Stimulated activated CD4-positive, alpha-beta T cell treated with anti-CD3 and anti-CD28 coated beads, Interleukin-15, amount 100 ng/mL, for 1 hour (primary cell): ENCODE results near the gene ANKRD11.
"Not testable (repeated sequence)": the region's sequence is repeated elsewhere in the genome, so short reads cannot be mapped to it uniquely, and the experiment has no call there.

Experiments
- DNase-seq, 2 donors: peaks; one replicate each; pipeline ENCODE4 v3.0.0-alpha.2; 2020; ENCODE audit warnings: low read depth in 1 of 2, low spot score in 1 of 2

ANKRD11 gene

DNA sequence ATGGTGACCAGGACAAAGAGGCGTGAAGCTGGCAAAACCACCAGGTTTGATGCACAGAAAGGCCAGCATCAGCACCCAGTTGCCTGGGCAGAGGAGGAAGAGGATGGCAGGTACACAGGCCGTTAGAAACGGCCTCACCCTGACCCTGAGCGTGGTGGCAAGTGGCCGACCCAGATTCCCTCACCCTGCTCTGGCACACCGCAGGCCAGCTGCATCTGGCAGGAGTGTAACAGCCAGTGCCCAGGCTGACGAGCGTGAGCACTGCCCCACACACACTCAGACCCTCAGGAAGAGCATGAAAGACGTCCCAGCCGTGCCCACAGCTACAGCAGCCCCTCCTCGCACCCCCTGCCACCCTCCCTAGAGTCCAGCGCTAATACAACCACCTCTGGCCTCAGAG is 82.0 kb downstream of the ANKRD11 start:
- no peak for DNase-seq

DNA sequence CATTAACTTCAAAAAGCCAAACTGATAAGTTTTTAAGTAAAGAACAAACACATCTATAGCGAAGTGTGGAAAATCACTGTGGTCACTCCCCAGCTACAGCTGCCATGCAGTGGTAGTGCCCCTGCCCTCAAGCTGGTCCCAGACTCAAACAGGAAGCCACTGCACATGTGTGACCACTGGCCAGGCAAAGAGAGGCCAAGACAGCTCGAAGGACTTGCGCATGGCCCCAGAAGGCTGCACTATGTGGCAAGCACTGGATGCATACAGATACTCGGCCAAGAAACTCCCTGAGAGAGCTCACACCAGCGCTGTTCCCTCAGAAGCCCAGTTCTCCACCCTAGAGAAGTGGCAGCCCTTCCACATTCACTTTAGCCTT is 82.4 kb downstream of the ANKRD11 start:
- DNase-seq: no peak

GRCh38 chr16:89407282-89407924 is 83.0 kb downstream of the ANKRD11 start:
- no peak for DNase-seq

- no peak for DNase-seq
Measured at GRCh38 chr16:89406277-89406888, 84.0 kb downstream of the ANKRD11 start.

GRCh38 chr16:89404561-89404960 is 85.8 kb downstream of the ANKRD11 start:
- DNase-seq: no peak

- no peak for DNase-seq
Measured at GRCh38 chr16:89402962-89403361, 87.4 kb downstream of the ANKRD11 start.

DNA sequence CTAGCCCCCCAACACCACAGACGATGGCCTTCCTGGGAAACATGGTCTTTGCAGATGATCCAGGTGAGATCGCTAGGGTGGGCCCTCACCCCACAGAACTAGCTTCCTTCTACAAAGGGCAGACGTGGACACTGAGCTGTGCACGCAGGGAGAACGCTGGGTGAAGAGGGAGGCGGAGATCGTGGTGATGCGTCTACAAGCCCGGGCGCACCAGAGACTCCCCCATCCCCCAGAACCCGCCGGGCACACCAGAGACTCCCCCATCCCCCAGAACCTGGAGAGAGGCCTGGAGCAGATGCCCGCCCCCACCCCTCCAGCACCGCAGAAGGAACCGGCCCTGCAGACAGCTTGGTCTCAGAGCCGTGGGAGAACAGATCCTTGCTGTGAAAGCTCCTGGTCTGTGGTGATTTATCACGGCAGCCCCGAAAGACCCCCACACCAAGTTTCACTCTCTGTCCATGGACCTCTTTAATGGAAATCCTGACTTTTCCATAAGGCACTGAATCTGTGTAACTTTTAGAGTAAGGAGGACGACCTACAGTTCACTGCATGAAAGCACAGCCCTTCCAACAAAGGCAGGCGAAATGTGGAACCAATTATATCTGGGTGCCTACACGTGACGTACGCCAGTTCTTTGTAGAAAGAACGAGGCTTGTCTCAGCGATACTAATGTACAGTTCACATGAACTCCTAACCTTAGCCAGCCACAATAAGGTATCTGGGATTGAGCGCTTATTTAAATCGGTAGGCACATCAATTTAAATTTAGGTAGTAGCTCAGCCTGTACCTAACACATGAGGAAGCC is 88.5 kb downstream of the ANKRD11 start:
- no peak for DNase-seq

DNA sequence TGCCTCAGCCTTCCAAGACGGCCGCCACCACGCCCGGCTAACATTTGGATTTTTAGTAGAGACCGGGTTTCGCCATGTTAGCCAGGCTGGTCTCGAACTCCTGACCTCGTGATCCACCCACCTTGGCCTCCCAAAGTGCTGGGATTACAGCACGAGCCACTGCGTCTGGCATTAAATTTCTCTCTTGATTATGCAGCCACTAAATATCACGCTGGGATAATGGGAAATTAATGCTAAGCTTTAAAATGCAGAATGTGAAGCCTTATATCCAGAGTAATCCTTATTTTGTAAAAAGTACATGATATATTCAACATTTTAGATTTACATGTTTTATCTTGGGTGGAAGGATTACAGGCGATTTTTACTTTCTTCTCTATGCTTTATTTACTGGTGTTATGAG is 89.2 kb downstream of the ANKRD11 start:
- DNase-seq: no peak

DNA sequence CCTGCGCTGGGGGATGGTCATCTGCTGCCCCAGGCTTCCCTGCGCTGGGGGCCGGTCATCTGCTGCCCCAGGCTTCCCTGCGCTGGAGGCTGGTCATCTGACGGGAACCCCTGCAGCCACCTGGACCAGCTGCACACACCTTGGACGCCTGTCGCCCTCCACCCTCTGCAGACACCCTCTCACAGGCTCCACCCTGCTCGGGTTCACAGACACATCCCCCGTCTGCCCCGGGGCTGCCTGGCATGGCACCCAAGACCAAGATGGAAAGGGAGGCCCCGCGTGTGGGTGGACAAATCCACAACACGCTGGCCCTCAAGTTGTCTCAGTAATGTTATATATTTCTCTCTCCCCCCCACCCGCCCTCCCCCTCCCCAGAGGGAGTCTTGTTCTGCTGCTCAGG is 89.6 kb downstream of the ANKRD11 start:
- no peak for DNase-seq

GRCh38 chr16:89398924-89399323 is 91.4 kb downstream of the ANKRD11 start:
- DNase-seq: no peak

GRCh38 chr16:89397331-89397861 is 93.0 kb downstream of the ANKRD11 start:
- no peak for DNase-seq

DNA sequence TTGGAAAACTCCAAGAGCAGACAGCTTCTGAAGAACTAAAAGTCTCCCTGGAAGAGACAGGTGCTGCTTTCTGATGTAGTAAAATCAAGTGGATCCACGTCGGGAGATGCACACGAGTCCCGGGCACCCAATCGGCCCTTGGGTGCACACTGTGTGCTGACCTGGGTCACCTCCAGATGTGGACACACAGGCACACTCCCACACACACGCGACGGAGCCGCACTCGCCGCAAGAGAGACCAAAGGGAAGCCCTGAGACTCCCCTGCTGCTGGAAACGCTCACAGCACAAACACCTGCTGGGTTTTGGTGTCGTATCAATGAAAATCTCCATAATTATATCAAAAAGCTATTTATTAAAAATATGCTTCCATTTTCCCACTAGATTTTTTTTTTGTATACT is 94.2 kb downstream of the ANKRD11 start:
- DNase-seq: no peak

DNA sequence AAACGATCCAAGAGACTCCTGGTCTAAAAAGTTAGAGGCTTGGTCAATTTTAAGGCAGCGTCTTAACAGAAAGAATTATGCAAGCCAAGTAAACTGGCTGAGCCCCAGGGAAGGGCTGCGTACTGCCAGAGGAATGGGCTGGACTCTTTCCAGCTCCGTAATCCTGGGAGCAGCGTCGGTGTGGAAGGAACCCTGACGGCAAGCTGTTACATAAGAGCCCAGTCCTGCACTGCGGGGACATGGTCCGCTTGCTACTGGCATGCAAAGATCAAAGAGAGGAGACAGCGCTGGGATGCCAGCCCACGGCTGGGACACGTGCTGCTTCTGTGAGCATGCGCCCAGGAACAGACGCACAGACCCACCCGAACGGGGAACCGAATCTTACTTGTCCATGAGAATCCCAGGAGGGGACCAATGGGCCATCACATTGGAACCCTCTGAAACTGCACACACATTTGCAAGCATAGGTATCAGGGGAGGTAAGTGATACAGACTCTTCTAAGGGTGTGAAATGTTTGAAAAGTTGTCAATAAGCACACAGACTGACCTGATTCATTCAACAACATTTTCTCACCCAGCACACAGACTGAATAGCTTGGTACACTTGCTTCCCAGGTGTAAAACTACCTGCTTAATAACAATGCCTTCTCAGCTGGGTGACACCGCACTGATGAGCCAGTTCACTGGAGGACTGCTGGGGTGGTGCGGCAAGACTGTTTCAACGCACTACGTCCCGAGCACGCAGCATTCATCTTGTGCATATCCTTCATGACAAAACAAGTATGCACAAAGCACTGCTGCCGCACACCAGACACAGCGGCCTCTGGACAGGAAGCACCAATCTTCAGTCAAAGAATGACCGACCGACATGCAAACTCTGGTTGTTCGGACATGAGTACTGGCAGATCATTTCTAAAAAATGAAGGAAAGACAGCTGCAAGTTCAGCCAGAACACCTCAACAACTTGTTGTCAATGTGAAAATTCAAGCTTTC is 94.9 kb downstream of the ANKRD11 start:
- no peak for DNase-seq

- no peak for DNase-seq
Measured at GRCh38 chr16:89393738-89394406, 96.5 kb downstream of the ANKRD11 start.

DNA sequence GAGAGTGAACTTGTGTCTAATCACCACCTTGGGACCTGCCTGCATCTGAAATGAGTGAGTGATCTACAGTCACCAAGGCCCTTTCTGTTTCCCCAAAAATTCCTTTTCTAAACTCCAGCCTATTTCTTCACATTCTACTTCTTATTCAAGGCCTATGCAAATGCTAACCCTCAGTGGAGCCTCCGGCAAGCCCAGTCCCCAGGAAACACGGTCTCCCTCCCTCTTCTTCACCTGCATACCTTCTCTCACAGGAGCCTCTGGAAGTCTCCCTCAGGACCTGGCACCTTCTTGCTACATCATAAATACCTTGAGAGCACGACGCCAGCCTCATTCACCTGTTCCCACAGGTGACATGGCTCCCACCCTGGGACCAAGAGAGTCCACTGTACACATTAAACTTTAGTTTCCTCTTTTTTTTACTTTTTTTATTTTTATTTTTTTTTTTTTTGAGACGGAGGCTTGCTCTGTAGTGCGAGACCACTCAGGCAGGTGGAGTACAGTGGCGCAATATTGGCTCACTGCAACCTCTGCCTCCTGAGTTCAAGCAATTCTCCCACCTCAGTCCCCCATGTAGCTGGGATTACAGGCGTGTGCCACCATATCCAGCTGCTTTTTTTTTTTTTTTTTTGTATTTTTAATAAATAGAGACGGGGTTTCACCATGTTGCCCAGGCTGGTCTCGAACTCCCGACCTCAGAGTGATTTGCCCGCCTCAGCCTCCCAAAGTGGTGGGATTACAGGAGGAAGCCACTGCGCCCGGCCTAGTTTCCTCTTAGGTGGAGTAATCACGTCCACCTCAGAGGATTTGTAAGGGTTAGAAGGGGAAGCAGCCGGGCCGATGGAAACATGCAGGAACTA is 97.3 kb downstream of the ANKRD11 start:
- DNase-seq: no peak

DNA sequence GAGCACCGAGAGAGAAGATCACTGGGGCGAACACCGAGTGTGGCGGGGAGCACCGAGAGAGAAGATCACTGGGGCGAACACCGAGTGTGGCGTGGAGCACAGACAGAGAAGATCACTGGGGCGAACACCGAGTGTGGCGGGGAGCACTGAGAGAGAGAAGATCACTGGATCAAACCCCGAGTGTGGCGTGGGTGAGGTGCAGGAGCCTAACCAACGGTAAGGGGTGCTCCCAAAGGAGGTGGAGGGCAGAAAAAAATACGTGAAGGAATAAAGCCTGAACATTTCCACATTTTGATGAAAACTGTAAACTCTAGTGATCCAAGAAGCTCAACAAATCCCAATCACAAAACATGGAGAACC is 100.2 kb downstream of the ANKRD11 start:
- DNase-seq: not testable (repeated sequence)

DNA sequence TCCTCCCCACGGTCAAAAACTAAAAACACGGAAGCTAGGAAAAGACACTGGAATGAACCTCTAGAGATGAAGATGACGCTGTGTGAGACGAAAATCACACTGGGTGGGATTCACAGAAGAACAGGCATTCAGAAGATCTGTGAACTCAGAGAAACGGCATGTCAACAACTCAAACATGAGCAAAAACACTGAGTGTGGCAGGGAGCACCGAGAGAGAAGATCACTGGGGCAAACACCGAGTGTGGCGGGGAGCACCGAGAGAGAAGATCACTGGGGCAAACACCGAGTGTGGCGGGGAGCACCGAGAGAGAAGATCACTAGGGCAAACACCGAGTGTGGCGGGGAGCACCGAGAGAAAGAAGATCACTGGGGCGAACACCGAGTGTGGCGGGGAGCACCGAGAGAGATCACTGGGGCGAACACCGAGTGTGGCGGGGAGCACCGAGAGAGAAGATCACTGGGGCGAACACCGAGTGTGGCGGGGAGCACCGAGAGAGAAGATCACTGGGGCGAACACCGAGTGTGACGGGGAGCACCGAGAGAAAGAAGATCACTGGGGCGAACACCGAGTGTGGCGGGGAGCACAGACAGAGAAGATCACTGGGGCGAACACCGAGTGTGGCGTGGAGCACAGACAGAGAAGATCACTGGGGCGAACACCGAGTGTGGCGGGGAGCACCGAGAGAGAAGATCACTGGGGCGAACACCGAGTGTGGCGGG is 100.7 kb downstream of the ANKRD11 start:
- not testable (repeated sequence) for DNase-seq

DNA sequence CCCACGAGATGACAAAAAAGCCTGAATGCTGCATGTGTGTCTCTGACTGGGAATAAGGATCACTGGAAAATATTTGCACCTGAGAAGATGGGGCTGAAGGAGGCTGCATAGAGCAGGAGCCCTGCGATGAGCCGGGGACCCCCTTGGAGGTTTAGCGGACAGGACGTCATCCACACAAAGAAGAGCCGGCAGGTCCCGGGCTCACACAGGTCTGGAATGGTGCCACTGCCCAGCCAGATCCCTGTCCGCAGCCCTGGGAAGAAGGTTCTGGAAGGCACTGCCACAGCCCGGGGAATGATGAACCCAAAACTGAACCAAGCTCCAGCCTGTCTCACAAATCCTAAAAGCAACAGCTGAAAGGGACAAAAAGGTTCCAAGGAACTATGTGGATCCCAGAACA is 101.8 kb downstream of the ANKRD11 start:
- no peak for DNase-seq
